CD4-positive, CD25-positive, alpha-beta regulatory T cell (primary cell): ENCODE measurements around the gene KANK3. TPM values are rescaled to one million over a fixed set of nuclear protein-coding genes. Genes with fewer than 3 reads are reported as not detected.
"Not testable (repeated sequence)": the region's sequence is repeated elsewhere in the genome, so short reads cannot be mapped to it uniquely, and the experiment has no call there.

Source experiments
- ATAC-seq, 2 donors: fragments of 150-1000 bp; cut with Tn5 transposase; one replicate each; pipeline ENCODE4 v1.10.0; 2021; ENCODE audit warnings: low read depth in 2 of 2, moderate number of reproducible peaks in 2 of 2, moderate library complexity in 1 of 2
- DNase-seq, 3 donors: peaks; one replicate each; pipeline versions ENCODE4 v3.0.0 to v3.0.0-alpha.2; 2012 to 2022; ENCODE audit warnings: mixed read lengths in 1 of 3
- H3K27ac ChIP-seq: one replicate; pipeline ENCODE4 v1.7.0; 2013; ENCODE audit warnings: mild to moderate bottlenecking, low read length; ENCODE audit not compliant: insufficient read depth, poor library complexity, severe bottlenecking
- H3K27me3 ChIP-seq: one replicate; pipeline ENCODE4 v1.7.0; 2013; ENCODE audit warnings: low read length; ENCODE audit not compliant: control insufficient read depth, insufficient read depth
- H3K36me3 ChIP-seq: one replicate; pipeline ENCODE4 v1.7.0; 2013; ENCODE audit warnings: mild to moderate bottlenecking, low read length, moderate library complexity; ENCODE audit not compliant: control insufficient read depth, insufficient read depth
- H3K4me1 ChIP-seq: 2 replicates; pipeline ENCODE4 v1.7.0; 2013; ENCODE audit warnings: mild to moderate bottlenecking, low read length; ENCODE audit not compliant: insufficient read depth, control insufficient read depth, poor library complexity, severe bottlenecking
- H3K4me3 ChIP-seq: one replicate; pipeline ENCODE4 v1.7.0; 2013; ENCODE audit warnings: low read depth, mild to moderate bottlenecking, low read length, moderate library complexity
- H3K9me3 ChIP-seq, 2 experiments: 1 replicate in 1 of 2; 2 replicates in 1 of 2; pipeline ENCODE4 v1.7.0; 2013; ENCODE audit warnings: low read length in 2 of 2, mild to moderate bottlenecking in 1 of 2, moderate library complexity in 1 of 2; ENCODE audit not compliant: control insufficient read depth in 2 of 2
- H3K27ac Mint-ChIP-seq, 3 donors: one replicate each; pipeline ENCODE4 v1.8.0; 2020 to 2022; ENCODE audit warnings: mild to moderate bottlenecking in 3 of 3, mixed read lengths in 3 of 3, moderate library complexity in 2 of 3
- H3K27me3 Mint-ChIP-seq: one replicate; pipeline ENCODE4 v1.8.0; 2022; ENCODE audit warnings: mild to moderate bottlenecking, mixed read lengths
- H3K36me3 Mint-ChIP-seq: one replicate; pipeline ENCODE4 v1.8.0; 2020; ENCODE audit warnings: mixed read lengths
- H3K4me1 Mint-ChIP-seq, 4 donors: one replicate each; pipeline ENCODE4 v1.8.0; 2020 to 2022; ENCODE audit warnings: mixed read lengths in 4 of 4, mild to moderate bottlenecking in 1 of 4
- H3K4me3 Mint-ChIP-seq, 4 donors: one replicate each; pipeline ENCODE4 v1.8.0; 2020 to 2022; ENCODE audit warnings: mild to moderate bottlenecking in 4 of 4, mixed read lengths in 4 of 4, moderate library complexity in 3 of 4
- H3K9me3 Mint-ChIP-seq, 7 donors: one replicate each; pipeline ENCODE4 v1.8.0; 2020 to 2022; ENCODE audit warnings: mixed read lengths in 7 of 7, mild to moderate bottlenecking in 3 of 7, moderate library complexity in 2 of 7
- polyA plus RNA-seq, 4 donors: library from polyadenylated mRNA; unstranded; fragments of 300-500 nt; fragmentation: Illumina TruSeq; gene quantifications; one replicate each; pipeline ENCODE4 v1.2.3, GENCODE V29; 2021
- total RNA-seq: library from RNA; stranded (reverse); gene quantifications from one replicate; pipeline ENCODE4 v1.2.3, GENCODE V29; 2022

KANK3 gene
- total and polyA plus RNA-seq, 5 donors from 2014 or later: 0.40 to 4.4 (median 1.0) TPM

GRCh38 chr19:8357007-8357521 lies 14.0 kb upstream of the KANK3 start:
- Histone ChIP-seq H3K4me1 (peaks cover 3% of the 10 kb centered on the region), H3K36me3 (no peaks in the 10 kb centered on the region), H3K27ac (no peak overlapping the region), H3K27me3 (peaks cover 3% of the 10 kb centered on the region), H3K4me3 (no peak overlapping the region), H3K9me3 (peaks cover 0 to 3% of the 10 kb centered on the region in 2 experiments)
- H3K36me3 Mint-ChIP-seq: no peaks in the 10 kb centered on the region
- no peak overlapping the region for H3K27ac Mint-ChIP-seq
- H3K27me3 Mint-ChIP-seq: peaks cover 37% of the 10 kb centered on the region
- DNase-seq (no peak), ATAC-seq (no peak)
- H3K4me3 Mint-ChIP-seq: no peak overlapping the region
- H3K9me3 Mint-ChIP-seq: peaks cover 0 to 4% (median 0%) of the 10 kb centered on the region in 7 donors
- H3K4me1 Mint-ChIP-seq: peaks cover 0 to 3% (median under 1%) of the 10 kb centered on the region in 4 donors

- no peaks in the 10 kb centered on the region for H3K36me3 ChIP-seq
- peaks cover 0 to 3% of the 10 kb centered on the region in 2 experiments for H3K9me3 ChIP-seq
- Mint-ChIP-seq H3K36me3 (no peaks in the 10 kb centered on the region), H3K4me3 (no peak overlapping the region), H3K9me3 (peaks cover 0 to 4% (median 0%) of the 10 kb centered on the region in 7 donors), H3K27ac (no peak overlapping the region), H3K4me1 (peaks cover 0 to 3% (median under 1%) of the 10 kb centered on the region in 4 donors), H3K27me3 (peaks cover 37% of the 10 kb centered on the region)
- peaks cover 3% of the 10 kb centered on the region for H3K4me1 ChIP-seq
- no peak overlapping the region for H3K27ac ChIP-seq
- ATAC-seq (no peak), DNase-seq (no peak)
- H3K4me3 ChIP-seq: no peak overlapping the region
- H3K27me3 ChIP-seq: peaks cover 4% of the 10 kb centered on the region
These were observed 12.8 kb upstream of the KANK3 start for GRCh38 chr19:8355631-8356402.

- not testable (repeated sequence) for DNase-seq, ATAC-seq, H3K4me3 Mint-ChIP-seq, H3K4me1 Mint-ChIP-seq, H3K4me3 ChIP-seq, H3K36me3 Mint-ChIP-seq, H3K9me3 ChIP-seq, H3K9me3 Mint-ChIP-seq, H3K27me3 ChIP-seq, H3K36me3 ChIP-seq, H3K27ac Mint-ChIP-seq, H3K27ac ChIP-seq, H3K4me1 ChIP-seq
- peaks cover 38% of the 10 kb centered on the region for H3K27me3 Mint-ChIP-seq
These were observed 9.8 kb upstream of the KANK3 start for GRCh38 chr19:8352845-8353244.

- H3K9me3 Mint-ChIP-seq: peaks cover 0 to 4% (median 0%) of the 10 kb centered on the region in 7 donors
- H3K27ac ChIP-seq: no peak overlapping the region
- no peak overlapping the region for H3K27ac Mint-ChIP-seq
- no peaks in the 10 kb centered on the region for H3K36me3 ChIP-seq
- no peak overlapping the region for H3K4me3 Mint-ChIP-seq
- peaks cover 4% of the 10 kb centered on the region for H3K27me3 ChIP-seq
- no peak overlapping the region for H3K4me3 ChIP-seq
- peaks cover 3% of the 10 kb centered on the region for H3K4me1 ChIP-seq
- H3K9me3 ChIP-seq: peaks cover 0 to 3% of the 10 kb centered on the region in 2 experiments
- ATAC-seq (no peak), DNase-seq (no peak)
- H3K4me1 Mint-ChIP-seq: peaks cover 0 to 5% (median under 1%) of the 10 kb centered on the region in 4 donors
- H3K36me3 Mint-ChIP-seq: no peaks in the 10 kb centered on the region
- peaks cover 38% of the 10 kb centered on the region for H3K27me3 Mint-ChIP-seq
These were observed 9.2 kb upstream of the KANK3 start for GRCh38 chr19:8352134-8352827.

- H3K4me3 Mint-ChIP-seq, H3K9me3 Mint-ChIP-seq, H3K27ac Mint-ChIP-seq, ATAC-seq, H3K4me1 ChIP-seq, H3K36me3 ChIP-seq, H3K9me3 ChIP-seq, H3K27ac ChIP-seq, H3K27me3 ChIP-seq, H3K4me3 ChIP-seq, H3K4me1 Mint-ChIP-seq, H3K36me3 Mint-ChIP-seq, DNase-seq: not testable (repeated sequence)
- H3K27me3 Mint-ChIP-seq: peaks cover 34% of the 10 kb centered on the region
These were observed 6.7 kb upstream of the KANK3 start for GRCh38 chr19:8349629-8350372.

- Mint-ChIP-seq H3K27me3 (peaks cover 37% of the 10 kb centered on the region), H3K36me3 (peaks cover 3% of the 10 kb centered on the region), H3K9me3 (peaks cover 0 to 4% (median 0%) of the 10 kb centered on the region in 7 donors), H3K27ac (peak overlapping the region in 1 of 3 donors; percentile 42), H3K4me3 (peak overlapping the region; percentile 78 to 93 (median 87)), H3K4me1 (peaks cover 0 to 18% (median 9%) of the 10 kb centered on the region in 4 donors)
- DNase-seq (no peak), ATAC-seq (no peak)
- no peak overlapping the region for H3K27ac ChIP-seq
- no peaks in the 10 kb centered on the region for H3K36me3 ChIP-seq
- H3K4me3 ChIP-seq: peak overlapping the region; percentile 37
- no peaks in the 10 kb centered on the region for H3K9me3 ChIP-seq
- H3K27me3 ChIP-seq: no peaks in the 10 kb centered on the region
- peaks cover 17% of the 10 kb centered on the region for H3K4me1 ChIP-seq
These were observed 402 bp upstream of the KANK3 start for GRCh38 chr19:8343483-8343844.

- Histone ChIP-seq H3K4me1 (peaks cover 17% of the 10 kb centered on the region), H3K36me3 (no peaks in the 10 kb centered on the region), H3K4me3 (no peak overlapping the region), H3K9me3 (no peaks in the 10 kb centered on the region), H3K27me3 (no peaks in the 10 kb centered on the region), H3K27ac (no peak overlapping the region)
- Mint-ChIP-seq H3K27ac (no peak overlapping the region), H3K9me3 (peaks cover 0 to 4% (median 0%) of the 10 kb centered on the region in 7 donors), H3K36me3 (peaks cover 3% of the 10 kb centered on the region), H3K4me3 (peak overlapping the region; percentile 46 to 77 (median 64)), H3K27me3 (peaks cover 38% of the 10 kb centered on the region), H3K4me1 (peaks cover 0 to 18% (median 9%) of the 10 kb centered on the region in 4 donors)
- ATAC-seq (no peak), DNase-seq (no peak)
These were observed 762 bp downstream of the KANK3 start for GRCh38 chr19:8342316-8342683.
